Activated naive CD4-positive, alpha-beta T cell treated with Interleukin-2 at 50 U/mL for 16 hours (primary cell): ENCODE data around the gene LAMTOR3.

ENCODE experiments used
- DNase-seq: peaks from one replicate; pipeline ENCODE4 v3.0.0-alpha.2; 2020

Gene LAMTOR3

GRCh38 chr4:99894161-99894997 is at the start of gene LAMTOR3:
TSS of gene LAMTOR3 (minus strand) at chr4:99894427. CDS start at chr4:99893963, 464 bp downstream.
- peak; percentile 91 for DNase-seq

- no peak for DNase-seq
These were observed 44.1 kb upstream of the LAMTOR3 start for GRCh38 chr4:99938243-99938753.

GRCh38 chr4:99934891-99935290 is 40.7 kb upstream of the LAMTOR3 start:
- DNase-seq = no peak

GRCh38 chr4:99927566-99927965 is 33.3 kb upstream of the LAMTOR3 start:
- no peak for DNase-seq

GRCh38 chr4:99921174-99921573 is 26.9 kb upstream of the LAMTOR3 start:
- DNase-seq = no peak

- no peak for DNase-seq
These were observed 24.4 kb upstream of the LAMTOR3 start for GRCh38 chr4:99918656-99919055.

GRCh38 chr4:99917575-99917974 is 23.3 kb upstream of the LAMTOR3 start:
- DNase-seq = no peak

- no peak for DNase-seq
These were observed 21.2 kb upstream of the LAMTOR3 start for GRCh38 chr4:99915449-99915848.

GRCh38 chr4:99894998-99895397 is 771 bp upstream of the LAMTOR3 start:
- DNase-seq = no peak

GRCh38 chr4:99893839-99894160 is 427 bp downstream of the LAMTOR3 start:
- no peak for DNase-seq

- no peak for DNase-seq
These were observed 1.2 kb downstream of the LAMTOR3 start for GRCh38 chr4:99893029-99893428.

GRCh38 chr4:99891351-99891750 is 2.9 kb downstream of the LAMTOR3 start:
- no peak for DNase-seq

GRCh38 chr4:99887837-99888236 is 6.4 kb downstream of the LAMTOR3 start:
- DNase-seq = no peak

GRCh38 chr4:99886146-99886545 is 8.1 kb downstream of the LAMTOR3 start:
- no peak for DNase-seq

- no peak for DNase-seq
These were observed 8.5 kb downstream of the LAMTOR3 start for GRCh38 chr4:99885687-99886086.

GRCh38 chr4:99885063-99885664 is 9.1 kb downstream of the LAMTOR3 start:
- DNase-seq = no peak

- DNase-seq = no peak
These were observed 14.8 kb downstream of the LAMTOR3 start for GRCh38 chr4:99879458-99879857.

- no peak for DNase-seq
These were observed 15.6 kb downstream of the LAMTOR3 start for GRCh38 chr4:99878604-99879003.

- DNase-seq = no peak
These were observed 17.3 kb downstream of the LAMTOR3 start for GRCh38 chr4:99876946-99877345.

GRCh38 chr4:99875071-99875470 is 19.2 kb downstream of the LAMTOR3 start:
- no peak for DNase-seq

GRCh38 chr4:99872570-99872969 is 21.7 kb downstream of the LAMTOR3 start:
- DNase-seq = no peak

- no peak for DNase-seq
These were observed 26.1 kb downstream of the LAMTOR3 start for GRCh38 chr4:99868126-99868596.

GRCh38 chr4:99863804-99864203 is 30.4 kb downstream of the LAMTOR3 start:
- no peak for DNase-seq
